Activated CD4-positive, alpha-beta T cell treated with anti-CD3 and anti-CD28 coated beads, Interleukin-2, amount 10 ng/mL, durations not matched to agents 7 days and 5 days (primary cell): ENCODE data around the gene PLCD1. TPM values are rescaled to one million over a fixed set of nuclear protein-coding genes. Genes with fewer than 3 reads are reported as not detected.

Experiments
- CTCF ChIA-PET: fragments of 350-600 bp; sonication (Branson Sonifier 250); formaldehyde crosslinking; loops from one replicate; lab custom pipeline; 2021; ENCODE audit warnings: antibody characterized with exemption; lab: Charles Lee
- POLR2A ChIA-PET: fragments of 350-600 bp; sonication (Branson Sonifier 250); formaldehyde crosslinking; loops from one replicate; lab custom pipeline; 2021; ENCODE audit warnings: antibody characterized with exemption; lab: Charles Lee
- DNase-seq: peaks from one replicate; pipeline ENCODE4 v3.0.0-alpha.2; 2020
- H3K27ac Mint-ChIP-seq: one replicate; pipeline ENCODE4 v1.8.0; 2021; ENCODE audit warnings: mild to moderate bottlenecking, moderate library complexity, mixed read lengths
- H3K27me3 Mint-ChIP-seq: one replicate; pipeline ENCODE4 v1.8.0; 2021; ENCODE audit warnings: mixed read lengths
- H3K36me3 Mint-ChIP-seq: one replicate; pipeline ENCODE4 v1.8.0; 2021; ENCODE audit warnings: low read depth, mixed read lengths
- H3K4me1 Mint-ChIP-seq: one replicate; pipeline ENCODE4 v1.8.0; 2021; ENCODE audit warnings: mixed read lengths
- H3K4me3 Mint-ChIP-seq: one replicate; pipeline ENCODE4 v1.8.0; 2021; ENCODE audit warnings: mild to moderate bottlenecking, moderate library complexity, mixed read lengths
- H3K9me3 Mint-ChIP-seq: one replicate; pipeline ENCODE4 v1.8.0; 2021; ENCODE audit warnings: mixed read lengths
- total RNA-seq, 2 experiments: library from RNA; stranded (reverse); gene quantifications; one replicate each; pipeline ENCODE4 v1.2.3, GENCODE V29; 2021

The PLCD1 gene
- total RNA-seq, 2 experiments from 2014 or later = 18.3 to 21.2 TPM

DNA sequence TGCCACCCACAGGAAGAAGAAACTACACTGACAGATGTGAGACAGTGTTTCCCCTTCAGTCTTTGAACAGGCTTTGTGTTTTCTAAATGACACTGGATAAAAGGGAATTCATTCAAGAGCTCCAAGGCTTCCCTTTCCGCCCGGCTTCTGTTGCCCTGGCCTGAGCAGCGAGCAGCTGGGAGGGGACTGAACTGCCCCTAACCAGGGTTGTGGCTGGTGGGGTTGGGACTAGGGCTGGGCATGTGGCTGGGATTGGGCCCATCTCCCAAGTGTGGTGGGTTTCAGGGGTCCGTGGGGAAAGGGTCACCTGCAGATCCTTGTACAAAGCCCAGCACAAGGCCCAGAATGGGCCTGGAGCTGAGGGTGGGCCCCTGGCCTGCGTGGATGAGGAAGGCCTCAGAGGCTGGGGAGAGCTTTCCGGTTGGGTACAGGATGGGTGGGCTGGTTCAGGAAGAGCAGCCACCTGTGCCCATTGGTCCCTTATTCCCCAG is 28.4 kb downstream of the PLCD1 start:
- H3K9me3 Mint-ChIP-seq = no peaks in the 10 kb centered on the region
- DNase-seq = no peak
- peaks cover 47% of the 10 kb centered on the region for H3K4me1 Mint-ChIP-seq
- H3K27me3 Mint-ChIP-seq = no peaks in the 10 kb centered on the region
- ChIA-PET CTCF (interaction anchor here (1.0 to 1.4 kb wide), 3 partner anchors 10 to 145 kb away, joined by 3 read pairs; no protein-coding TSS in a partner anchor), POLR2A (no interaction called here)
- H3K27ac Mint-ChIP-seq = no peak overlapping the region
- H3K4me3 Mint-ChIP-seq = no peak overlapping the region
- peaks cover 32% of the 10 kb centered on the region for H3K36me3 Mint-ChIP-seq

DNA sequence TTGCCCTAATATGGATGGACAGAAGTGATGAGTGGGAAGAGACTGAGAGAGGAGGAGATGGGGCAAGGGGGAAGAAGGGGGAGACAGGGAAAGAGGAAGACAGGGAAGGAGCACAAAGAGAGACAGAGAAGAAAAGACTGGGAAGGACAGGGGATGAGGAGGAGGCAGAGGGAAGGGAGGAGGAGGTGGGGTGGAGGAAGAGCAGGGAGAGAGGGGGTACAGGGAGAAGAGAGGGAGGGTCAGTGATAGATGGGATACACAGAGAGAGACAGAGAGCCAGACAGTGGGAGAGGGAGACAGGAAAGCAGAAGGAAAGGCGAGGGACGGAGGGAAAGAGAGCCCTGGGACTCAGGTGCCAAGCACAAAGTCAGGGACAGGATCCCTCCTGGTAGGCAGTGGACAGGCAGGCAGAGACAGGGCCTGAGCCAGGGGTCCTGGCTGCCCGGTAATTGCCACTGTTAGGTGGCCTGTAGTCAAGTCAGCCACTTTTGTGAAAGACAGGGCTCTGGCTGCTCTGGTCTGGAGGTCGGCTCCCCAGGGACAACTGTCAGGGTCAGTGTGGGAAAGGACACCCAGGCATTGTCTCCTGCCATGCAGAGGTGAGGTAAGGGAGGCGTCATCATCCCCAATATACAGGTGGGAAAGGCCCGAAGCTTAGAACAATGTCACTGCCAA is 29.1 kb downstream of the PLCD1 start:
- Mint-ChIP-seq H3K27ac (peak overlapping the region; percentile 27), H3K9me3 (no peaks in the 10 kb centered on the region), H3K36me3 (peaks cover 39% of the 10 kb centered on the region), H3K27me3 (no peaks in the 10 kb centered on the region), H3K4me1 (peaks cover 53% of the 10 kb centered on the region), H3K4me3 (no peak overlapping the region)
- ChIA-PET POLR2A (no interaction called here), CTCF (interaction anchor here (1.4 kb wide), 1 partner anchor 25 kb away, joined by 3 read pairs; no protein-coding TSS in a partner anchor)
- no peak for DNase-seq

DNA sequence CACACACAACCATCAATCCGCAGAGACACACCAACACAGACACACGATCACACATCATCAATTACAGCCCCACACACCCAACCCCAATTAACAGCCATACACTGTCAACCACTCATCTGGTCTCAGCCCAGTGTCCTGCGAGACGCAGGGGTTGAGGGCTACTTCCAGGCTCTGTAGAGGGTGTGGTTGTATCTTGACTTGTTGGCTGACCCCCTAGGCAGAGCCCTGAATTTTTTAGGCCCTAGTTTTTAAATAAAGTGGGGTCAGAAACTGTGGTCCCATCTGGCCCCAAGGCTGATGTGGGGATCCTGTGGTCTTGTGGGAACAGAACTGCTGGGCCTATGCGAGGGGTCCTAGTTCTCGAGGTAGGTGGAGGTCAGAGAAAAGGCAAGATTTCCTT is 29.6 kb downstream of the PLCD1 start:
- H3K27me3 Mint-ChIP-seq = no peaks in the 10 kb centered on the region
- ChIA-PET CTCF (no interaction called here), POLR2A (no interaction called here)
- peaks cover 41% of the 10 kb centered on the region for H3K36me3 Mint-ChIP-seq
- peaks cover 54% of the 10 kb centered on the region for H3K4me1 Mint-ChIP-seq
- peak overlapping the region; percentile 70 for H3K27ac Mint-ChIP-seq
- no peaks in the 10 kb centered on the region for H3K9me3 Mint-ChIP-seq
- no peak overlapping the region for H3K4me3 Mint-ChIP-seq
- no peak for DNase-seq

DNA sequence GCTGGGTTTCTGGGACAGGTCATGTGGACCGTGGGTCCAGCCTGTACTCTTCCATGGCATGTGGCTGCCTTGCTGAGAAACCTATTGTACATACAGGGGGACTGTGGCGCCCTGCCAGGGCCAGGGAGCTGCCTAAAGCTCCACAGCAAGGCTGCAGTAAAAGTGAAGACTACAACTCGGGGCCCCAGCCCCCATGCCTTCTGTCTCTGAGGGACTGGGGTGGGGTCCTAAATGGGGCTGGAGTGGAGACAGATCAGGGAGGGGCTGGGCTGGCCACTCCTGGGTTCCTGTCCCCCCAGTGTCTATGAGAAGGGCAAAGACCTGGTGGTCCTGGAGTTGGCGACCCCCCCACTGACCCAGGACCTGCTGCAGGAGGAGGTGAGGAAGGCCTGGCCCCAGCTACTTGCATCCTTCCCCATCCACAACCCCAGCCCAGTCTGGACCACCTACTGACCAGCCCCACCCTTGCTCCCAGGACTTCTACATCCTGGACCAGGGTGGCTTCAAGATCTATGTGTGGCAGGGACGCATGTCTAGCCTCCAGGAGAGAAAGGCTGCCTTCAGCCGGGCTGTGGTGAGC is 31.6 kb downstream of the PLCD1 start:
- CTCF ChIA-PET = interaction anchor here (0.6 to 1.4 kb wide), 8 partner anchors 10 to 962 kb away, joined by 3 to 10 read pairs (median 4); partner anchors contain the start of gene DLEC1

DNA sequence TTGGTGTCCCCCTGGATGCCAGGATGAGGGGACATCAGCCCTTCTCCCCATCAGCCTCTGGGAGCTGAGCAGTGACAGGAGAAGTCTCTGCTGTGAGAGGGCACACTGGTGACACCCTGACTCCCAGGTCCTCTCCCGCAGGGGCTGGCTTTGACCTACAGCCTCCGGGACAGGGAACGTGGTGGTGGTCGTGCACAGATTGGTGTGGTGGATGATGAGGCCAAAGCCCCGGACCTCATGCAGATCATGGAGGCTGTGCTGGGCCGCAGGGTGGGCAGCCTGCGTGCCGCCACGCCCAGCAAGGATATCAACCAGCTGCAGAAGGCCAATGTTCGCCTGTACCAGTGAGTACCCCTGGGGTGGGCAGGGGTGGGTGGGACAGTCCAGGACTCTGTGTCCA is 32.1 kb downstream of the PLCD1 start:
- Mint-ChIP-seq H3K27ac (no peak overlapping the region), H3K27me3 (no peaks in the 10 kb centered on the region), H3K9me3 (no peaks in the 10 kb centered on the region), H3K4me1 (peaks cover 62% of the 10 kb centered on the region), H3K36me3 (peaks cover 42% of the 10 kb centered on the region), H3K4me3 (no peak overlapping the region)
- ChIA-PET CTCF (interaction anchor here (0.6 to 1.4 kb wide), 21 partner anchors 8 to 1004 kb away, joined by 3 to 10 read pairs (median 4); partner anchors contain the start of genes DLEC1, EPM2AIP1, MLH1 and OXSR1), POLR2A (no interaction called here)
- DNase-seq = no peak

More for the DNA sequence above, 31.6 kb downstream of the PLCD1 start:
- H3K4me1 Mint-ChIP-seq = peaks cover 61% of the 10 kb centered on the region
- no peak overlapping the region for H3K4me3 Mint-ChIP-seq
- H3K27me3 Mint-ChIP-seq = no peaks in the 10 kb centered on the region
- H3K27ac Mint-ChIP-seq = peak overlapping the region; percentile 95
- POLR2A ChIA-PET = interaction anchor here (0.5 kb wide), 1 partner anchor 29 kb away, joined by 3 read pairs; no protein-coding TSS in a partner anchor
- no peaks in the 10 kb centered on the region for H3K9me3 Mint-ChIP-seq
- peaks cover 44% of the 10 kb centered on the region for H3K36me3 Mint-ChIP-seq
- no peak for DNase-seq

DNA sequence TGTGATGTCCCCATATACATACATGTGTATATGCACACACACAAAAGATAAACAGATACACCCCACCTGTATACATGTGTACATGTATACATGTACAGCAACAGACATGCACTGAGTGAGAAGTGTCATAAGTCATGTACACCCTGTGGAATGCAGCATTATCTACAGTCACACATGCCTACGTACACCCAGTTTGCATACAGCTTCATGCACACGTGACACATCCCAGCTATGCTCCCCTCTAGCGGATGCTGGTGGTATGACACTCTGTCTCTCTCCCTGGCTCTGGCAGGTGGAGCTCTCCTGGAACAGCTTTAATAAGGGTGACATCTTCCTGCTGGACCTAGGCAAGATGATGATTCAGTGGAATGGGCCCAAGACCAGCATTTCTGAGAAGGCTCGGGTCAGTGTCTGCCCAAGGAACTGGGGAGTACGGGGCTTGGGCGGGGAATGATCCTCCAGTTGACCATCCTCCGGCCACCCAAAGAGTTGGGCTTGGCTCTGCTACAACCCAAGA is 32.6 kb downstream of the PLCD1 start:
- ChIA-PET POLR2A (no interaction called here), CTCF (interaction anchor here (0.5 to 1.4 kb wide), 22 partner anchors 8 to 1004 kb away, joined by 3 to 10 read pairs (median 4); partner anchors contain the start of genes DLEC1, EPM2AIP1, MLH1 and OXSR1)
- Mint-ChIP-seq H3K27me3 (no peaks in the 10 kb centered on the region), H3K9me3 (no peaks in the 10 kb centered on the region), H3K36me3 (peaks cover 39% of the 10 kb centered on the region), H3K4me3 (peak overlapping the region; percentile 17), H3K27ac (peak overlapping the region; percentile 95), H3K4me1 (peaks cover 62% of the 10 kb centered on the region)
- peak; percentile 87 for DNase-seq

DNA sequence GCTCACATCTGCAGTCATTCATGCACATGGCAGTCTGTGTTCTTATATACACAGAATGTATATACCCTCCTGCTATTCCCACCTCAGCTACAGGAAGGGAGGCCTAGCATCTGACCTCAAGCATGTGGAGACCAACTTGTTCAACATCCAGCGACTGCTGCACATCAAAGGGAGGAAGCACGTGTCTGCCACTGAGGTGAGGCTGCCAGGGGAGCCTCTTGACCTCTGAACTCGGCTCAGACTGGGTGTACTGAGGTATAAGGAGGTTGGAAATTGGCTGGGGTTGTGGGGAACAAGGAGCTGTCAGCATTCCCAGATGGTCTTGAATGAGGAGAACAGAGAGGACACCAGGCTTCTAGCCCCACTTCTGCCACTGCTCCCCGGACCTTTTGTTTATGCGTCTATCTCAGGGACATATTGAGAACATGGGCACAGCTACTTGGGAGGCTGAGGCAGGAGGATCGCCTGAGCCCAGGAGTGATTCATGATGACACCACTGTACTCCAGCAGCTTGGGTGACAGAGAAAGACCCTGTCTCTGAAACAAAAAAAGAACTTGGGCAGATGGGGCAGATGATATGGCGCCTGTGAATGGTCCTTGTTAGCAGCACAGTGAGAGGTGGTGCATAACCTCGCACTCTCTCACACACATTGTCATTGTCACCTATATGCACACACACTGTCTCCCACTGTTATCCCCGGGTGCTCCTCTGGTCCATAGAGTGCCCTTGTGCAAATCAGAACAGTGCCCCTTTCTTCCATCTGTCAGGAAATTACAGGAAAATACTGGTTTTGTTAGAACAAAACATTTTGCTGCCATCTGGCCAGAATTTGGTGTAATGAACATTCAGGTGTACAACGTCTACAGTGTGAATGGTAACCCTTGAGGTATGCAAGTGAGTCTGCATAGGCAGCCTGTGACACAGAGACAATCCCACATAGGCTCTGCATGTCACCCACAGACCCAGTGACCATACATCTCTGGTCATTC is 33.5 kb downstream of the PLCD1 start:
- Mint-ChIP-seq H3K27ac (peak overlapping the region; percentile 95), H3K9me3 (no peaks in the 10 kb centered on the region), H3K4me1 (peaks cover 62% of the 10 kb centered on the region), H3K27me3 (no peaks in the 10 kb centered on the region), H3K4me3 (peak overlapping the region; percentile 90), H3K36me3 (peaks cover 37% of the 10 kb centered on the region)
- POLR2A ChIA-PET = no interaction called here
- DNase-seq = peak; percentile 49
- CTCF ChIA-PET = interaction anchor here (0.5 to 1.4 kb wide), 13 partner anchors 9 to 1003 kb away, joined by 3 to 10 read pairs (median 4); partner anchors contain the start of genes DLEC1, EPM2AIP1, MLH1 and OXSR1

DNA sequence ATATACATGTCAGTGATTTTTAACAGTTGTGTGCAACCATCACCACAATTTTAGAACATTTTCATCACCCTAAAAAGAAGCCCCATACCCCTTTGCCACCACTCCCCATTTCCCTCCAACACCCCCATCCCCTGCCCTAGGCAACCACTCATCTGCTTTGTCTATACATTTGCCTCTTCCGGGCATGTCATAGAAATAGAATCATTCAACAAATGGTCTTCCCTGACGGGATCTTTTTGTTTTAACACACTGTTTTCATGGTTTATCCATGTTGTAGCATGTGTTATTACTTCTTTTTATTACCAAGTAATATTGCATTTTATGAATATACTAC is 34.8 kb downstream of the PLCD1 start:
- DNase-seq = no peak
- H3K36me3 Mint-ChIP-seq = peaks cover 31% of the 10 kb centered on the region
- POLR2A ChIA-PET = no interaction called here
- H3K4me1 Mint-ChIP-seq = peaks cover 61% of the 10 kb centered on the region
- no peaks in the 10 kb centered on the region for H3K9me3 Mint-ChIP-seq
- H3K4me3 Mint-ChIP-seq = peak overlapping the region; percentile 90
- peak overlapping the region; percentile 95 for H3K27ac Mint-ChIP-seq
- H3K27me3 Mint-ChIP-seq = no peaks in the 10 kb centered on the region
- CTCF ChIA-PET = no interaction called here

DNA sequence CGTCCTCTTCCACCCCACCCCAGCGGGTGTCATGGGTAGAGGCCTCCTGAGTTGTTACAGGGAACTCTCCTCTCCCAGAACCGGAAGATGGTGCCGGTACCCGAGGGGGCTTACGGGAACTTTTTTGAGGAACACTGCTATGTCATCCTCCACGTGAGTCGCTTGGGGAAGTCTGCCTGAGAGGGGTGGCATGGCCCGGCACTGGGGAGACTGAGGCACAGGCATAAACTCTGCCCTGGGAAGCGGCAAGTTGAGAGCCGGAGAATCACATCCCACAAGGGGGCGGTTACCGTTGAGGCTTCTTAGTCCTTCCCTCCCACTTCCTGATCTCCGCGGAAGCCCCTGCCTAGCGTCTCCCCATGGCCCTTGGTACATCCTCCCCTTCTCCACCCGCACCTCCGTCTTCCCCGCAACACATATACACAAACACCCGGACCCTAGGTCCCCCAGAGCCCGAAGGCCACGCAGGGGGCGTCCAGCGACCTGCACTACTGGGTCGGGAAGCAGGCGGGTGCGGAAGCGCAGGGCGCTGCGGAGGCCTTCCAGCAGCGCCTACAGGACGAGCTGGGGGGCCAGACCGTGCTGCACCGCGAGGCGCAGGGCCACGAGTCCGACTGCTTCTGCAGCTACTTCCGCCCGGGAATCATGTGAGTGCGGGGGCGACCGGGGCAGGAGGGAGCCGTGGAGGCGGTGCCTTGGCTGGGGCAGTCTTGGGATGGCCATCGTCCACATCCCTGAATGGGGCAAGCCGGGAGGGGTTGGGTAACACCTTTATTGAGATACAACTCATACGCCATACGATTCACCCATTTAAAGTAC is 35.4 kb downstream of the PLCD1 start:
- Mint-ChIP-seq H3K27me3 (no peaks in the 10 kb centered on the region), H3K4me1 (peaks cover 56% of the 10 kb centered on the region), H3K27ac (peak overlapping the region; percentile 95), H3K9me3 (no peaks in the 10 kb centered on the region), H3K36me3 (peaks cover 25% of the 10 kb centered on the region), H3K4me3 (peak overlapping the region; percentile 90)
- DNase-seq = peak; percentile 62
- ChIA-PET POLR2A (no interaction called here), CTCF (no interaction called here)

DNA sequence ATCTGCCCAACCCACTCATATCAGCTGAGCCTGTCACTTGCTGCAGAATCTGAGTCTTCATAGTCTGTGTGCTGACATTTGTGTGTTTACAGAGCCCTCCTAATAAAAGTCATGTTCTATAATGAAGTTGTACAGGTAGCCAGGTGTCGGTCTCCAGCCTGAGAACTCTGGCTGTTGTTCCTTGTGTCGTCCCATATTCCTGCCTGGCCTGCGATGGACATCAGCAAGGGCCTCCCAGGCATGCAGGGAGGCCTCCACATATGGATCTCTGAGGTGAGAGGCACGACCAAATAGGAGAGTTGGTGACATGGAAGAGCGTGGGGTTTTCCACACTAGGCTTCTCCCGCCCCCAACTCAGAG is 36.0 kb downstream of the PLCD1 start:
- Mint-ChIP-seq H3K4me3 (peak overlapping the region; percentile 90), H3K4me1 (peaks cover 51% of the 10 kb centered on the region), H3K27ac (peak overlapping the region; percentile 95), H3K36me3 (peaks cover 25% of the 10 kb centered on the region), H3K9me3 (no peaks in the 10 kb centered on the region), H3K27me3 (no peaks in the 10 kb centered on the region)
- CTCF ChIA-PET = no interaction called here
- POLR2A ChIA-PET = no interaction called here
- no peak for DNase-seq

DNA sequence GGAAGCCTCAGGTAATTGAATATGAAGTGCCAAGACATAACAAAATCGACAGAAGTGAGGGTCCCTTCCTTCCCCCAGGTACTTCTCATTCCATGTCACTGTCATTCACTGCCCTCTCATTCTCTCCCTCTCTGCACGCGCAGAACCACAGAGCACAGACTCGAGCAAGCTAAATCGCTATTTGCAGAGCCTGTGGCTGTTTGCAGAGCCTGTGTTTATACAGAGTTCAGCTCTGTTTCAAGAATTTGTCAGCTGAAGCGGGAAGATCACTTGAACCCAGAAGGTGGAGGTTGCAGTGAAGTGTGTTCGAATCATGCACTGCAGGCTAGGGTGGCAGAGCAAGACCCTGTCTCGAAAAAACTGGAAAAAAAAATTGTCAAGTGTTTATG is 36.4 kb downstream of the PLCD1 start:
- Mint-ChIP-seq H3K4me1 (peaks cover 50% of the 10 kb centered on the region), H3K9me3 (no peaks in the 10 kb centered on the region), H3K27ac (peak overlapping the region; percentile 95), H3K27me3 (no peaks in the 10 kb centered on the region), H3K4me3 (peak overlapping the region; percentile 4), H3K36me3 (peaks cover 25% of the 10 kb centered on the region)
- no peak for DNase-seq
- ChIA-PET CTCF (no interaction called here), POLR2A (no interaction called here)
